Stimulated activated CD4-positive, alpha-beta T cell treated with anti-CD3 and anti-CD28 coated beads, Interleukin-15, amount 100 ng/mL, for 24 hours (primary cell): Measurements from ENCODE around the gene ABLIM1.

Experiments used
- DNase-seq: peaks from one replicate; pipeline ENCODE4 v3.0.0-alpha.2; 2020

The ABLIM1 gene

GRCh38 chr10:114513381-114513792 lies 144.7 kb downstream of the ABLIM1 start:
- no peak for DNase-seq

- no peak for DNase-seq
Observed at GRCh38 chr10:114511881-114512280, 146.2 kb downstream of the ABLIM1 start.

- DNase-seq, result no peak
Observed at GRCh38 chr10:114508376-114508775, 149.7 kb downstream of the ABLIM1 start.

GRCh38 chr10:114507449-114507848 lies 150.6 kb downstream of the ABLIM1 start:
- DNase-seq, result no peak

- DNase-seq, result no peak
Observed at GRCh38 chr10:114506871-114507385, 151.1 kb downstream of the ABLIM1 start.

GRCh38 chr10:114504769-114505579 lies 153.1 kb downstream of the ABLIM1 start:
- no peak for DNase-seq

GRCh38 chr10:114502074-114502473 lies 156.0 kb downstream of the ABLIM1 start:
- DNase-seq, result no peak

GRCh38 chr10:114501650-114502049 lies 156.4 kb downstream of the ABLIM1 start:
- no peak for DNase-seq

- no peak for DNase-seq
Observed at GRCh38 chr10:114500643-114501042, 157.4 kb downstream of the ABLIM1 start.

GRCh38 chr10:114499630-114500190 lies 158.4 kb downstream of the ABLIM1 start:
- DNase-seq, result peak; percentile 89

- no peak for DNase-seq
Observed at GRCh38 chr10:114499116-114499515, 159.0 kb downstream of the ABLIM1 start.

GRCh38 chr10:114498413-114499111 lies 159.5 kb downstream of the ABLIM1 start:
- no peak for DNase-seq

GRCh38 chr10:114495303-114495702 lies 162.8 kb downstream of the ABLIM1 start:
- no peak for DNase-seq

- DNase-seq, result peak; percentile 54
Observed at GRCh38 chr10:114492351-114493037, 165.6 kb downstream of the ABLIM1 start.

- no peak for DNase-seq
Observed at GRCh38 chr10:114491933-114492332, 166.1 kb downstream of the ABLIM1 start.

GRCh38 chr10:114491419-114491818 lies 166.7 kb downstream of the ABLIM1 start:
- no peak for DNase-seq

GRCh38 chr10:114489521-114490310 lies 168.4 kb downstream of the ABLIM1 start:
- DNase-seq, result no peak

- DNase-seq, result no peak
Observed at GRCh38 chr10:114487815-114488536, 170.1 kb downstream of the ABLIM1 start.

- no peak for DNase-seq
Observed at GRCh38 chr10:114486938-114487814, 170.9 kb downstream of the ABLIM1 start.

- DNase-seq, result no peak
Observed at GRCh38 chr10:114485696-114486400, 172.2 kb downstream of the ABLIM1 start.
